Progenitor cell of endocrine pancreas (in vitro differentiated cells): ENCODE measurements around the gene RRN3. TPM values are rescaled to one million over a fixed set of nuclear protein-coding genes. Genes with fewer than 3 reads are reported as not detected.

Source experiments
- DNase-seq: peaks from one replicate; pipeline ENCODE4 v3.0.0; 2021; ENCODE audit warnings: low spot score; ENCODE audit not compliant: unreplicated experiment
- H3K27ac Mint-ChIP-seq: 2 replicates; pipeline ENCODE4 v1.8.0; 2021; ENCODE audit warnings: mild to moderate bottlenecking, moderate library complexity, mixed read lengths
- H3K27me3 Mint-ChIP-seq: 2 replicates; pipeline ENCODE4 v1.8.0; 2021; ENCODE audit warnings: mixed read lengths
- H3K36me3 Mint-ChIP-seq: 2 replicates; pipeline ENCODE4 v1.8.0; 2022; ENCODE audit warnings: mixed read lengths; ENCODE audit not compliant: insufficient read depth
- H3K4me1 Mint-ChIP-seq: 2 replicates; pipeline ENCODE4 v1.8.0; 2021; ENCODE audit warnings: low read depth, mixed read lengths
- H3K4me3 Mint-ChIP-seq: 2 replicates; pipeline ENCODE4 v1.8.0; 2021; ENCODE audit warnings: low read depth, mild to moderate bottlenecking, moderate library complexity, mixed read lengths
- H3K9me3 Mint-ChIP-seq: 2 replicates; pipeline ENCODE4 v1.8.0; 2021; ENCODE audit warnings: low read depth, mixed read lengths
- CTCF ChIP-seq: fragments of 200-600 bp; sonication (generic); IDR thresholded peaks from one replicate; pipeline ENCODE4 v1.5.0; 2021; ENCODE audit warnings: antibody characterized with exemption, mild to moderate bottlenecking; ENCODE audit not compliant: unreplicated experiment
- total RNA-seq: library from RNA; stranded (reverse); gene quantifications from 2 replicates; pipeline ENCODE4 v1.2.1, GENCODE V29; 2021

RRN3 gene
- total RNA-seq, 1 donor from 2014 or later, result 40.0 TPM

- no peak for TF ChIP-seq CTCF
- no peaks in the 10 kb centered on the region for H3K9me3 Mint-ChIP-seq
- no peak for DNase-seq
- peak overlapping the region; percentile 83 for H3K27ac Mint-ChIP-seq
- H3K4me3 Mint-ChIP-seq, result no peak overlapping the region
- H3K27me3 Mint-ChIP-seq, result no peaks in the 10 kb centered on the region
- no peaks in the 10 kb centered on the region for H3K4me1 Mint-ChIP-seq
- peaks cover 21% of the 10 kb centered on the region for H3K36me3 Mint-ChIP-seq
Observed at GRCh38 chr16:15044286-15044685, 49.8 kb downstream of the RRN3 start.

- Mint-ChIP-seq H3K27ac (no peak overlapping the region), H3K4me3 (no peak overlapping the region), H3K27me3 (no peaks in the 10 kb centered on the region), H3K9me3 (no peaks in the 10 kb centered on the region), H3K36me3 (peaks cover 21% of the 10 kb centered on the region), H3K4me1 (no peaks in the 10 kb centered on the region)
- no peak for TF ChIP-seq CTCF
- DNase-seq, result no peak
Observed at GRCh38 chr16:15043344-15043743, 50.7 kb downstream of the RRN3 start.

GRCh38 chr16:15041271-15042004, 52.6 kb downstream of the RRN3 start:
- Mint-ChIP-seq H3K36me3 (peaks cover 22% of the 10 kb centered on the region), H3K27ac (peak overlapping the region; percentile 20), H3K9me3 (no peaks in the 10 kb centered on the region), H3K27me3 (no peaks in the 10 kb centered on the region), H3K4me3 (no peak overlapping the region), H3K4me1 (no peaks in the 10 kb centered on the region)
- no peak for TF ChIP-seq CTCF
- no peak for DNase-seq

- no peaks in the 10 kb centered on the region for H3K9me3 Mint-ChIP-seq
- no peaks in the 10 kb centered on the region for H3K4me1 Mint-ChIP-seq
- no peaks in the 10 kb centered on the region for H3K27me3 Mint-ChIP-seq
- no peak for TF ChIP-seq CTCF
- H3K27ac Mint-ChIP-seq, result no peak overlapping the region
- H3K36me3 Mint-ChIP-seq, result peaks cover 17% of the 10 kb centered on the region
- no peak for DNase-seq
- no peak overlapping the region for H3K4me3 Mint-ChIP-seq
Observed at GRCh38 chr16:15038689-15039088, 55.4 kb downstream of the RRN3 start.

- no peak overlapping the region for H3K4me3 Mint-ChIP-seq
- no peaks in the 10 kb centered on the region for H3K9me3 Mint-ChIP-seq
- no peaks in the 10 kb centered on the region for H3K4me1 Mint-ChIP-seq
- no peaks in the 10 kb centered on the region for H3K27me3 Mint-ChIP-seq
- no peak for DNase-seq
- H3K36me3 Mint-ChIP-seq, result peaks cover 19% of the 10 kb centered on the region
- H3K27ac Mint-ChIP-seq, result peak overlapping the region; percentile 37
- no peak for TF ChIP-seq CTCF
Observed at GRCh38 chr16:15037745-15038144, 56.3 kb downstream of the RRN3 start.
